HepG2 (cell line): ENCODE measurements around the gene TPSB2. TPM values are rescaled to one million over a fixed set of nuclear protein-coding genes. Genes with fewer than 3 reads are reported as not detected.

Experiments
- ARID4A ChIP-seq: sonication (generic); formaldehyde crosslinking; IDR thresholded peaks from 2 replicates; pipeline ENCODE4 v1.5.0; 2020; ENCODE audit warnings: mild to moderate bottlenecking, missing genetic modification reagents, borderline replicate concordance
- CTCF ChIP-seq: sonication (generic); formaldehyde crosslinking; IDR thresholded peaks from 2 replicates; pipeline ENCODE4 v1.5.0; 2020; ENCODE audit warnings: mild to moderate bottlenecking, missing genetic modification reagents, moderate library complexity
- HBP1 ChIP-seq: IDR thresholded peaks from 2 replicates; pipeline ENCODE4 v1.6.1; 2016; ENCODE audit warnings: low read depth, control low read depth
- HNF4A ChIP-seq: sonication (generic); formaldehyde crosslinking; IDR thresholded peaks from 2 replicates; pipeline ENCODE4 v1.4.0; 2020; ENCODE audit warnings: missing genetic modification reagents
- HOXA3 ChIP-seq: sonication (generic); formaldehyde crosslinking; IDR thresholded peaks from 2 replicates; pipeline ENCODE4 v1.5.0; 2020; ENCODE audit warnings: missing genetic modification reagents
- JUND ChIP-seq: sonication (generic); formaldehyde crosslinking; IDR thresholded peaks from 2 replicates; pipeline ENCODE4 v1.8.0; 2022; ENCODE audit warnings: mild to moderate bottlenecking, missing genetic modification reagents
- KAT8 ChIP-seq: IDR thresholded peaks from 2 replicates; pipeline ENCODE4 v1.6.1; 2016; ENCODE audit warnings: missing genetic modification reagents, missing compliant biosample characterization
- KDM2A ChIP-seq: sonication (generic); formaldehyde crosslinking; IDR thresholded peaks from 2 replicates; pipeline ENCODE4 v1.4.0; 2020; ENCODE audit warnings: low read depth, missing genetic modification reagents, borderline replicate concordance
- KLF9 ChIP-seq: IDR thresholded peaks from 2 replicates; pipeline ENCODE4 v1.6.1; 2016; ENCODE audit warnings: low read depth
- NFKBIZ ChIP-seq: IDR thresholded peaks from 2 replicates; pipeline ENCODE4 v1.6.1; 2018; ENCODE audit warnings: missing genetic modification reagents, missing compliant biosample characterization
- RXRA ChIP-seq: sonication (generic); formaldehyde crosslinking; IDR thresholded peaks from 2 replicates; pipeline ENCODE4 v1.5.1; 2020; ENCODE audit warnings: missing genetic modification reagents
- TBX2 ChIP-seq: sonication (generic); formaldehyde crosslinking; IDR thresholded peaks from 2 replicates; pipeline ENCODE4 v1.5.0; 2020; ENCODE audit warnings: missing genetic modification reagents, mild to moderate bottlenecking, borderline replicate concordance
- XRCC5 ChIP-seq: fragments of 200-400 bp; formaldehyde crosslinking; optimal IDR thresholded peaks from 2 replicates; pipeline ENCODE3; 2017; ENCODE audit warnings: mild to moderate bottlenecking, low read length
- ZBTB26 ChIP-seq: IDR thresholded peaks from 2 replicates; pipeline ENCODE4 v1.6.1; 2016; ENCODE audit warnings: missing compliant biosample characterization, missing genetic modification reagents, borderline replicate concordance
- ZGPAT ChIP-seq: IDR thresholded peaks from 2 replicates; pipeline ENCODE4 v1.6.1; 2016; ENCODE audit warnings: mild to moderate bottlenecking
- ZSCAN29 ChIP-seq: sonication (generic); formaldehyde crosslinking; conservative IDR thresholded peaks from 2 replicates; pipeline ENCODE4 v1.4.0; 2020; ENCODE audit warnings: mild to moderate bottlenecking, missing genetic modification reagents
- polyA plus RNA-seq, 8 experiments: library from polyadenylated mRNA; depleted of rRNA in 3 of 8; stranded (reverse) in 7 of 8; unstranded in 1 of 8; fragments of >200 nt; fragmentation: Illumina TruSeq in 4 of 8; extraction: Trizol in 4 of 8; gene quantifications; 2 replicates each; pipeline versions ENCODE4 v1.2.1 to v1.2.3, GENCODE V29; 2011 to 2016; ENCODE audit warnings: low read depth in 4 of 8, missing spikeins in 1 of 8, mixed read lengths in 1 of 8; ENCODE audit not compliant: insufficient read depth in 1 of 8
- total RNA-seq, 5 experiments: library from RNA; depleted of rRNA; stranded (reverse); fragments of >200 nt; fragmentation: Illumina TruSeq; extraction: Trizol; gene quantifications; 2 replicates each; pipeline ENCODE4 v1.2.3, GENCODE V29; 2016; ENCODE audit warnings: low read depth in 1 of 5
- TF ChIP-seq, protein P1 (sequence below): sonication (generic); formaldehyde crosslinking; IDR thresholded peaks from 2 replicates; pipeline ENCODE4 v1.8.1; 2022; ENCODE audit warnings: mild to moderate bottlenecking, missing genetic modification reagents

Gene TPSB2
- total and polyA plus RNA-seq, 2 of the 13 experiments (the other 11 are each of a cell fraction or from before 2014, with no cell fraction given): not detected

DNA sequence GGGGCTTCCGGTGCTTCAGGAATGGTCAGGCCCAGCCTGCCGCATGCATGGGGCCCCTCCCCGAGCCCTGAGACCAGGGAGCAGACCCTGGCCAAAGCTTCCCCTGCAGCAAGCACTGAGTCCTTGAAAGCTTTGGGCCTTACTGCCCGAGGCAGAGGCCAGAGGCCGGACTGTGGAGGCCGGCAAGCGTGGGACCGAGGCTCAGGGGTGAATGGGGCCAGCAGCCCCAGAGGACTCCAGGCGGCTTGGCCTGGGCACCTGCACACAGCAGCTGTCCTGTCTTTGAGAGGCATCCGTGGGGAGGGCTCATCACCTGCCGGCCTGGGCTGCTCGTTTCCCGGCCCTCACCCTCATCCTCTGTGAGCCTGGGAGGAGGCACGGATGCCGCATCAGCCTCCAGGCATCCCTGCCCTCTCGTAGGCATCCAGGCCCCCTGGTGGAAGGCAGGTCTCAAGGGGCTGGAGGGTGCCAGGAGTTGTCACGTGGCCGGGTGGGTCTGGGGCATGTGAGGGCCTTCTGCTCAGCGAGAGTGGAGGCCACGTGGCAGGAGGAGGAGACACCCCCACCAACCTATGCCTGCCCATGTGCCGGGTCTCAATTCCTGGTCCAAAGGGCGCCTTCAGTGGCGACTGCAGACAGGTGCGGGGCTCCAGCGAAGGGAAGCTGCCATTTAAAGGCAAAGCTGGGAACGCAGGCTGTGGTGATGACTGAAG lies 45.7 kb downstream of the TPSB2 start (continued):
- no peak for TF ChIP-seq JUND (CRISPR knock-in tag)
- 0 out of 2 replicates have a peak, but pooled peaks have one; percentile 39 for TF ChIP-seq RXRA (CRISPR knock-in tag)
- TF ChIP-seq KLF9 (CRISPR knock-in tag): no peak
- peak; percentile 32; the same call in 1 of the 2 replicates for TF ChIP-seq KAT8
- TF ChIP-seq ZSCAN29 (CRISPR knock-in tag): no peak
- TF ChIP-seq HOXA3: 0 out of 2 replicates have a peak, but pooled peaks have one; percentile 17
- TF ChIP-seq ZGPAT (CRISPR knock-in tag): peak; percentile 54; the same call in 1 of the 2 replicates
- TF ChIP-seq CTCF: peak; percentile 60
- peak; percentile 27 for TF ChIP-seq XRCC5
- TF ChIP-seq HNF4A: peak; percentile 74
- TF ChIP-seq, protein P1, sequence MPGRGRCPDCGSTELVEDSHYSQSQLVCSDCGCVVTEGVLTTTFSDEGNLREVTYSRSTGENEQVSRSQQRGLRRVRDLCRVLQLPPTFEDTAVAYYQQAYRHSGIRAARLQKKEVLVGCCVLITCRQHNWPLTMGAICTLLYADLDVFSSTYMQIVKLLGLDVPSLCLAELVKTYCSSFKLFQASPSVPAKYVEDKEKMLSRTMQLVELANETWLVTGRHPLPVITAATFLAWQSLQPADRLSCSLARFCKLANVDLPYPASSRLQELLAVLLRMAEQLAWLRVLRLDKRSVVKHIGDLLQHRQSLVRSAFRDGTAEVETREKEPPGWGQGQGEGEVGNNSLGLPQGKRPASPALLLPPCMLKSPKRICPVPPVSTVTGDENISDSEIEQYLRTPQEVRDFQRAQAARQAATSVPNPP (CRISPR knock-in tag): no peak
- TF ChIP-seq NFKBIZ: 0 out of 2 replicates have a peak, but pooled peaks have one; percentile 31
- TF ChIP-seq HBP1 (CRISPR knock-in tag): no peak
- TF ChIP-seq KDM2A (CRISPR knock-in tag): 0 out of 2 replicates have a peak, but pooled peaks have one; percentile 43
- peak; percentile 78; the same call in 1 of the 2 replicates for TF ChIP-seq ZBTB26
- peak; percentile 40; the same call in 1 of the 2 replicates for TF ChIP-seq ARID4A (CRISPR knock-in tag)
- TF ChIP-seq TBX2: 0 out of 2 replicates have a peak, but pooled peaks have one; percentile 32
